ENCODE measurements around the gene SMC1B. TPM values are rescaled to one million over a fixed set of nuclear protein-coding genes. Genes with fewer than 3 reads are reported as not detected.
"Not testable (repeated sequence)": the region's sequence is repeated elsewhere in the genome, so short reads cannot be mapped to it uniquely, and the experiment has no call there.

The SMC1B gene
- polyA plus RNA-seq, 1 donor, result 0.23 TPM

DNA sequence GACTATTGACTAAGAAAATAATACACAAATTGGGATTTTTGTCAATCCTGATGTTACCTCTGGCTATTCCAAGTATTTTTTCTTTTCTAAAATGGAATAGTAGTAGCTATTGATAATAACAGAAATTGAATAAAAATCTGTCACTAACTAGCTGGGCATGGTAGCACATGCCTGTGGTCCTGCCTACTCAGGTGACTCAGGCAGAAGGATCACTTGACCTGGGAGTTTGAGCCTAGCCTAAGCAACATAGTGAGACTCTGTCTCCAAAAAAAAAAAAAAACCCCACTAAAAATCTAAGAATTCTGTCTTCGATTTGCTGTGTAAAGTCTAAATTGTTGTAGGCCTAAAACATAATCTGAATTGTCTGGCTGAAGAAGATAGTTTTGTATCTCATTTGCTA lies 61.4 kb downstream of the SMC1B start:
- no peak for DNase-seq

DNA sequence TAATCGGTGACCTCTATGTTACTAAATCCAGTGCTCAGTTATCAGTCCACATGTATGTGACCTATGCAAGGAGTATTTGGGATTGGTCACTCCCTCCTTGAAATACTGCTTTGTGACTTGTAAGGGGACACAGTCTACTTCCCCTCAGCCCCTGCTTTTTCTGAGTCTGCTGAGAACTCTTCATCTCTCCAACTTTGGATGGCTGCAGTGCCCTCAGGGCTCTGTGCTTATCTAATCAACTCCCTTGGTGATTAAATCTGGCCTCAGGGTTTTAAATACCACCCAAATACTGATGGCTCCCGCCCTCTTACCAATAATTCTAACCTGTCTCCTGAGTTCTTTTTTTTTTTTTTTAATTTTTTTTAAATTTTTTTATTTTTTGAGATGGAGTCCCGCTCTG lies 63.5 kb downstream of the SMC1B start:
- DNase-seq, result no peak

DNA sequence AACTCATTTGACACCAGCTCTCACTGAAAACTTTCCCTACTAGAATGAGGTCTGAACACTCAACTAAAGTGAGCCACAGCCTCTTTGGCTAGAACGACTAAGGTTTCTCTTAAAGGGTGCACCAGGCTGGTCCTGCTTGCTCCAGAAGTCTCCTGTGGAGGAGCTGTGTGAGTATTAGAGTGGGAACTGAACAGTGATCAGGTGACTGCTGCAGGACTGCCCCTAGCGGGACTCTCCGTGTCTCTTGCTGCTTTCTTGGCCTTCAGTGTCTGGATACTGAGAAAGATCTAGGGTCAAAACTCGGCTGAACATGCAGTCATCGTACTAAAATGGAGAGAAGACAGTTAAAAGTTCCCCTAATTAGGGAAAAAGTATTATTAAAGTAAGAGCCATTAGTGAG lies 69.1 kb downstream of the SMC1B start:
- DNase-seq, result no peak

DNA sequence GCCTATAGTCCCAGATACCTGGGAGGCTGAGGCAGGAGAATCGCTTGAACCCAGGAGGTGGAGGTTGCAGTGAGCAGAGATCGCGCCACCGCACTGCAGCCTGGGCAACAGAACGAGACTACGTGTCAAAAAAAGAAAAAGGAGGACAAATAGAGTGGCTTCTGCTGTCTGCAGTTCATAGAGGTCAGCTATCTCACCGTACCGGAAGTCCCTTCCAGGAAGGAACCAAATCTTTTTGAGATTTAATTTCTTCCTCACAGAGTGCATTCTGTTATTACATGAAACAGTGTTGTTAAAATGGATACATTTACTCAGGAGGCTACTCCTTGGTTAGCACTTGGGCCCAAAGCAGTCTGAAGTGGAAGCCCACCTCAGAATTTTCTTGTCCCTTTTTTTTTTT lies 70.3 kb downstream of the SMC1B start:
- DNase-seq, result no peak

- no peak for DNase-seq
These were observed 71.9 kb downstream of the SMC1B start for GRCh38 chr22:45341498-45341897.

GRCh38 chr22:45340323-45340722 lies 73.1 kb downstream of the SMC1B start:
- DNase-seq, result no peak

GRCh38 chr22:45338795-45339194 lies 74.6 kb downstream of the SMC1B start:
- DNase-seq, result no peak

- DNase-seq, result no peak
These were observed 75.9 kb downstream of the SMC1B start for GRCh38 chr22:45337536-45337935.

GRCh38 chr22:45336971-45337431 lies 76.4 kb downstream of the SMC1B start:
- peak; percentile 19 for DNase-seq

GRCh38 chr22:45335854-45336522 lies 77.4 kb downstream of the SMC1B start:
- DNase-seq, result no peak

- DNase-seq, result no peak
These were observed 78.2 kb downstream of the SMC1B start for GRCh38 chr22:45335021-45335818.

DNA sequence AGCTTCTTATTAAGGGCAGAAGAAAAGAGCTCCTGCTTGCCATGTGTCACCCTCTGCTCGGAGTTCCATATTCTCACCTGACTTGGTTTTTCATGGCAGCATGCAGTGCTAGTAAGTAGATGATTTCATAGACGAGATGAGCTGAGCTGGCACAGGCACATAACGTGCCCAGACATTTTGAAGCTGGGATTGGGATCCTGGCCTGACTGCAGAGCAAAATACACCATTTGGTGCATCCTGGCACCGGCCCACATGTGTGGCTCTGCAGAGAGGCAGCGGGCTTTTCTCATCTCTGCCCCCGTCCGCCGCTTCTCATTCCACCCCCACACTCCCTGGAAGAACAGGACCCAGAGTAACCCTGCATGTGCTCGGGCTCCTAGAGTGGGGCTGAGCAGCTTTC lies 78.9 kb downstream of the SMC1B start:
- no peak for DNase-seq

DNA sequence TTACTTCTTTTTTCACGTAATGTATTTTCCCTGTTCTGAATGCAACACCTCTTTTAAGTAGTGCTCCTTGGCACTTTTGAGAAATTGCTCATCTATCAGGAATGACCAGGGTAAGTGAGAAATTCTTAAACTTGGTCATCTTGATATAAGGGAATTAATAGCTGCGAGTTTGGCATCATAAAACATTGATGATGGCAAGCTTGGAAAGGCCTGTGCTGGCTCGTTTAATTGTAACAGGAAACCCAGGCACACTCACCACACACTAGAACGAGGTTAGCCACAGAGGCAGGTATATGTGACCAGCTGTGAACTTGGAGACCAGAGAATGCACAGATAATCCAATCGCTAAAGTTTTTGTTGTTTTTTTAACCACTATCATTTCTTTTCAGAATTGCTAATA lies 79.3 kb downstream of the SMC1B start:
- no peak for DNase-seq

GRCh38 chr22:45332001-45332400 lies 81.4 kb downstream of the SMC1B start:
- no peak for DNase-seq

GRCh38 chr22:45331486-45331885 lies 81.9 kb downstream of the SMC1B start:
- no peak for DNase-seq

DNA sequence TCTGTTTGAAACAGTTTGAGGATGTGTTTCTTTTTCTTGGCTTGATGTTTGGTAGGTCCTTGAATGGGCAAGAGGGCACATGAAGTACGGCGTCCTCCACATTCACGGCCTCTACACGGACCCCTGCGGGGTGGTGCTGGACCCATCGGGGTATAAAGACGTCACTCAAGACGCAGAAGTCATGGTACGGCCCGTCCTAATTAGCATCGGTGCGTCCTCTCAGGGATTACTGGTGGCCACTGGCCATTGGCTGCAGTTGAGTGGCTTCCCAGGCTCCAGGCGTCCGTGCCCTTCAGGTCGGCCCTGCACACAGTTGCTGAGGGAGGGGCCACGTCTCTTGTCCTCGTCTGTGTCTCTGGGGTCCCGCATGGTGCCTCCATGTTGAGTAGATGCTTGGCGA lies 82.9 kb downstream of the SMC1B start:
- DNase-seq, result no peak

- DNase-seq, result no peak
These were observed 83.9 kb downstream of the SMC1B start for GRCh38 chr22:45329530-45329936.

- no peak for DNase-seq
These were observed 84.4 kb downstream of the SMC1B start for GRCh38 chr22:45328822-45329529.

- DNase-seq, result not testable (repeated sequence)
These were observed 85.1 kb downstream of the SMC1B start for GRCh38 chr22:45328261-45328660.

GRCh38 chr22:45324311-45324711 lies 89.1 kb downstream of the SMC1B start:
- DNase-seq, result no peak

GRCh38 chr22:45323695-45324094 lies 89.7 kb downstream of the SMC1B start:
- no peak for DNase-seq

DNA sequence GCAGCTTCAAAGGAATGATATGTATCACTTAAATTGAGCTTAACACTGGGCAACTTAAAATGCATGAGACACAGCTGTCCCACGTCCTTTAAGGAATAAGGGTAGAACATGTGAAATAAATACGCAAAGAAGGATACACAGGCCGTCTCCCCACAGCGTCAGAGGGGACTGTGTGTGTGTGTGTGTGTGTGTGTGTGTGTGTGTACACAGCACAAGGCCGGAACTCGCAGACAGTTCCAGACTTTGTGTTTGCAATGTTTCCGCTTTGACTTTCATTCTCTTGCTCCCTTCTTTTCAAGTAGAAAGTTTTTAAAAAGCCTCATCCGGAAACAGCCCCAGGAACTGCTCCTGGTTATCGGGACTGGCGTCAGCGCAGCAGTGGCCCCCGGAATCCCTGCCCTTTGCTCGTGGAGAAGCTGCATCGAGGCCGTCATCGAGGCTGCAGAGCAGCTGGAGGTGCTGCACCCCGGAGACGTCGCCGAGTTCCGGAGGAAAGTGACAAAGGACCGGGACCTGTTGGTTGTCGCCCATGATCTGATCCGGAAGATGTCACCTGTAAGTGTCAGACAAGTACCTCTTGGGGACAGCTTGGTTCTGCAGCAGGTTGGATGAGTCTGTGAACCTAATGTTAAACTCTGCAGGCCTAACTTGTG lies 90.4 kb downstream of the SMC1B start:
- no peak for DNase-seq

GRCh38 chr22:45321827-45322226 lies 91.6 kb downstream of the SMC1B start:
- DNase-seq, result no peak
